Erythroblast (primary cell): ENCODE results near the gene EIF4E.
"Not testable (repeated sequence)": the region's sequence is repeated elsewhere in the genome, so short reads cannot be mapped to it uniquely, and the experiment has no call there.

ENCODE experiments used
- GATA1 ChIP-seq: IDR thresholded peaks from 2 replicates; pipeline ENCODE4 v1.6.1; 2011; ENCODE audit warnings: low read depth, mild to moderate bottlenecking, control low read depth, low read length, moderate library complexity
- POLR2A ChIP-seq: IDR thresholded peaks from 2 replicates; pipeline ENCODE4 v1.6.1; 2011; ENCODE audit warnings: mild to moderate bottlenecking, low read length

- not testable (repeated sequence) for TF ChIP-seq POLR2A, GATA1
Measured at GRCh38 chr4:98934851-98935250, 5.9 kb upstream of the EIF4E start.
